Thoracic aorta (tissue), 2 donors: ENCODE results near the gene DOHH. TPM values are rescaled to one million over a fixed set of nuclear protein-coding genes. Genes with fewer than 3 reads are reported as not detected.

Source experiments
- ATAC-seq: fragments of 150-250 bp; one replicate; pipeline ENCODE4 v1.8.0; 2017; ENCODE audit warnings: low read depth; ENCODE audit not compliant: insufficient number of reproducible peaks, low FRiP score
- DNase-seq: peaks from one replicate; pipeline ENCODE4 v3.0.0-alpha.2; 2020; ENCODE audit warnings: low spot score
- H3K27ac ChIP-seq, 2 donors: fragments of 200-600 bp; sonication (generic); 1 replicate in 1 of 2; 2 replicates in 1 of 2; pipeline ENCODE4 v1.5.1; 2016; ENCODE audit warnings: mild to moderate bottlenecking in 2 of 2, moderate library complexity in 2 of 2
- H3K27me3 ChIP-seq: fragments of 200-600 bp; sonication (generic); replicated peaks from 2 replicates; pipeline ENCODE4 v1.6.0; 2016; ENCODE audit warnings: mild to moderate bottlenecking; ENCODE audit not compliant: insufficient read depth
- H3K36me3 ChIP-seq: fragments of 200-600 bp; sonication (generic); one replicate; pipeline ENCODE4 v1.5.1; 2016
- H3K4me1 ChIP-seq, 2 donors: fragments of 200-600 bp; sonication (generic); 1 replicate in 1 of 2; 2 replicates in 1 of 2; pipeline versions ENCODE4 v1.5.1 to v1.6.0; 2016; ENCODE audit warnings: low read depth in 2 of 2, mild to moderate bottlenecking in 1 of 2; ENCODE audit not compliant: control insufficient read depth in 1 of 2
- H3K4me3 ChIP-seq: fragments of 200-600 bp; sonication (generic); 2 replicates; pipeline ENCODE4 v1.5.1; 2016; ENCODE audit warnings: mild to moderate bottlenecking
- H3K9me3 ChIP-seq: fragments of 200-600 bp; sonication (generic); 2 replicates; pipeline ENCODE4 v1.5.1; 2016
- CTCF ChIP-seq: fragments of 200-600 bp; sonication (generic); IDR thresholded peaks from one replicate; pipeline ENCODE4 v1.5.1; 2019; ENCODE audit warnings: antibody characterized with exemption
- total RNA-seq, 2 donors: library from RNA; depleted of rRNA; stranded (reverse); fragments of >200 nt; gene quantifications; one replicate each; pipeline versions ENCODE4 v1.1.0 to v1.2.3, GENCODE V29; 2016

The DOHH gene
- total RNA-seq, 2 donors from 2014 or later = 22.0 to 24.2 TPM

DNA sequence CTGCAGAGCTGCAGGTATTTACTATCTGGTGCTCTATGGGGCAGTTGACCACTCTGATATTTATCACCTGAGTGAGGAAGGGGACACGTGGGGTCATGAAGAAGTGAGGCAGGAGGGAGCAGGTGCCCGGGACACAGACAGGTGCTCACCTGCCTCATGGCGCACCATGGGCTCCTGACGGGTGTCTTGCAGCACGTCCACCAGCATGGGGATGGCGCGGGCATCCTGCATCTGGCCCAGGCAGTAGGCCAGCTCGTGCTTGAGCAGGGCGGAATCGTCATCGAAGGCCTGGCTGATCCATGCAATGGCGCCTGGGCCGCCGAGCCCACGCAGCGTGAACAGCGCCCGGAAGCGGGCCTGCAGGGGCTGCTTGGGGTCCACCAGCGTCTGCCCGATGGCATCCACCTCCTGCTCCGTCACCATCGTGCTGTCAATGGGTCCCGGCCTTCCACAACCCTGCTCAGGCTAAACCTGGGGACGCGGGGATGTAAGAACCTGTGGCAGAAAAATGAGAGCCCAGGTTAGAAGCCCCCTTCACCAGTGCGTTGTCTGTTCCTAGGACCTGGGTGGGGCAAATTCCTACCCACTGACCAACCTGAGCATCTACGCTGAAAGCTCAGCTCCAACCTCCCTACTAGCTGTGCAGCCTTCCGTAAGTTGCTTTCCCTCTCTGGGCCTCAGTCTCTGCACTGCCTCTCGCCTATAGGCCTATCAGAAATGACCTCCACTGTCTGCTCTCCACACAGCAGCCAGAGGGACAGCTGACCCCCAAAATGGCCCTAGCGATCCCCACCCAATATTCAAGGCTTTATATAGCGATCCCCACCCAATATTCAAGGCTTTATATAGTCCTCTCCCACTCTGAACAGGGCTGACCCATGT lies 3.8 kb downstream of the DOHH start:
- DNase-seq (no peak), ATAC-seq (no peak)
- Histone ChIP-seq H3K9me3 (no peaks in the 10 kb centered on the region), H3K36me3 (peaks cover 19% of the 10 kb centered on the region), H3K4me3 (no peak overlapping the region), H3K27ac (no peak overlapping the region), H3K27me3 (no peaks in the 10 kb centered on the region), H3K4me1 (peaks cover 10 to 14% of the 10 kb centered on the region in 2 donors)
- TF ChIP-seq CTCF = no peak

DNA sequence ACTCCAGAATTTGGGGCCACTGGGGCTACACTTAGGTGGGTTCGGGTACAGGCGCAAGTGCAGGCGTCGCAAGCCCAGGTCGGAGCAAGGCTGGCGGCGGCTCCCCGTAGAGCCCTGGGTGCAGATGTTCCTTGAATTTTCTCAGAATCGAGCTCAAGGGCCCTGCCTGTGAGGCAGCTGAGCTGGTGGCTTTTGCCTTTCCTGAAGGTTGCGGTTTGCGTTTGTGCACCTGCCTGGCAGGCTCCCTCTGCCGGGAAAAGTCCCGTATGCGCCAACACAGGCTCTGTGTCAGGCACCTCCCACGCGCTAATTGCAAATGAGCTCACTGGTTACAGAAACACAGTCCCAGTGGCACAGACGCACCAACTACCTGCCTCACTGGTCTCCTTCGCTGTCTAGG lies 5.9 kb downstream of the DOHH start:
- H3K27ac ChIP-seq = no peak overlapping the region
- H3K36me3 ChIP-seq = peaks cover 23% of the 10 kb centered on the region

GRCh38 chr19:3494051-3494450 lies 6.4 kb downstream of the DOHH start:
- ATAC-seq (no peak), DNase-seq (no peak)
- peaks cover 23% of the 10 kb centered on the region for H3K36me3 ChIP-seq
- no peaks in the 10 kb centered on the region for H3K9me3 ChIP-seq
- no peaks in the 10 kb centered on the region for H3K27me3 ChIP-seq
- peaks cover 0 to under 1% of the 10 kb centered on the region in 2 donors for H3K4me1 ChIP-seq
- H3K27ac ChIP-seq = no peak overlapping the region
- no peak overlapping the region for H3K4me3 ChIP-seq
- no peak for TF ChIP-seq CTCF

More for the DNA sequence above, 5.9 kb downstream of the DOHH start:
- Histone ChIP-seq H3K9me3 (no peaks in the 10 kb centered on the region), H3K27me3 (no peaks in the 10 kb centered on the region), H3K4me1 (peaks cover 4 to 5% of the 10 kb centered on the region in 2 donors), H3K4me3 (no peak overlapping the region)
- TF ChIP-seq CTCF = no peak
- ATAC-seq (no peak), DNase-seq (no peak)

GRCh38 chr19:3493651-3494050 lies 6.8 kb downstream of the DOHH start:
- no peak for TF ChIP-seq CTCF
- no peak overlapping the region for H3K27ac ChIP-seq
- no peaks in the 10 kb centered on the region for H3K9me3 ChIP-seq
- no peaks in the 10 kb centered on the region for H3K27me3 ChIP-seq
- peaks cover 23% of the 10 kb centered on the region for H3K36me3 ChIP-seq
- DNase-seq (no peak), ATAC-seq (no peak)
- H3K4me3 ChIP-seq = no peak overlapping the region
- H3K4me1 ChIP-seq = no peaks in the 10 kb centered on the region

DNA sequence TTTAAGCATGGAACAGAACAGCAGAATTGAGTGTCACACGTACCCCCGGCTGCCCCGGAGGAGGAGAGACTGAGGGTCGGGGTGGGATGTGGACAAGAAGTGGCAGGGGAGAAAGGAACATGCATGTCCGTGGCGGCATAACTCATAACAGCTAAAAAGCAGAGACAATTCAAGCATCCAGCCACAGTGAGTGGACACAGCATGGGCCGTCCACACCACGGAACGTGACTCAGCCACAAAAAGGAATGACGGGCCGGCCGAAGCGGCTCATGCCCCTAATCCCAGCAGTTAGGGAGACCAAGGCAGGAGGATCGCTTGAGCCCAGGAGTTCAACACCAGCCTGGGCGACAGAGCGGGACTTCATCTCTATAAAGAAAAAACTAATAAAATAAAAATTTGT lies 7.6 kb downstream of the DOHH start:
- H3K9me3 ChIP-seq = no peaks in the 10 kb centered on the region
- H3K4me3 ChIP-seq = no peak overlapping the region
- H3K36me3 ChIP-seq = peaks cover 23% of the 10 kb centered on the region
- no peak for TF ChIP-seq CTCF
- no peak for DNase-seq
- no peak overlapping the region for H3K27ac ChIP-seq
- no peak for ATAC-seq
- H3K27me3 ChIP-seq = no peaks in the 10 kb centered on the region
- no peaks in the 10 kb centered on the region for H3K4me1 ChIP-seq
